HFFc6 (cell line): ENCODE measurements around the gene S1PR4. TPM values are rescaled to one million over a fixed set of nuclear protein-coding genes. Genes with fewer than 3 reads are reported as not detected.
"Not testable (repeated sequence)": the region's sequence is repeated elsewhere in the genome, so short reads cannot be mapped to it uniquely, and the experiment has no call there.

Experiments used
- DNase-seq: peaks from one replicate; pipeline ENCODE4 v3.0.0-alpha.2; 2018
- H3K27ac Mint-ChIP-seq: 2 replicates; pipeline ENCODE4 v1.8.0; 2020; ENCODE audit warnings: mild to moderate bottlenecking, mixed read lengths
- H3K27me3 Mint-ChIP-seq: 2 replicates; pipeline ENCODE4 v1.8.0; 2021; ENCODE audit warnings: mild to moderate bottlenecking, moderate library complexity, mixed read lengths; ENCODE audit not compliant: insufficient read depth
- H3K36me3 Mint-ChIP-seq: 2 replicates; pipeline ENCODE4 v1.8.0; 2021; ENCODE audit warnings: low read depth, mixed read lengths
- H3K4me1 Mint-ChIP-seq: 2 replicates; pipeline ENCODE4 v1.8.0; 2020; ENCODE audit warnings: low read depth, mixed read lengths
- H3K4me3 Mint-ChIP-seq: 2 replicates; pipeline ENCODE4 v1.8.0; 2020; ENCODE audit warnings: mild to moderate bottlenecking, moderate library complexity, mixed read lengths
- H3K9me3 Mint-ChIP-seq: 2 replicates; pipeline ENCODE4 v1.8.0; 2020; ENCODE audit warnings: mild to moderate bottlenecking, mixed read lengths
- CTCF ChIP-seq: fragments of 200-600 bp; sonication (generic); IDR thresholded peaks from 2 replicates; pipeline ENCODE4 v1.5.0; 2021; ENCODE audit warnings: antibody characterized with exemption, mild to moderate bottlenecking
- total RNA-seq, 6 experiments: library from RNA; stranded (reverse); fragmentation: NEBNext Ultra II Directional; extraction: Animal tissue kit (Norgen Biotek cat#: 25700); gene quantifications; 2 replicates in 1 of 6; 3 replicates in 5 of 6; pipeline ENCODE4 v1.2.3, GENCODE V29; 2021

Gene S1PR4
- total RNA-seq, 6 experiments from 2014 or later, result not detected

GRCh38 chr19:3188627-3189596 lies 10.3 kb downstream of the S1PR4 start:
- TF ChIP-seq CTCF, result no peak
- H3K36me3 Mint-ChIP-seq, result no peaks in the 10 kb centered on the region
- peaks cover 21% of the 10 kb centered on the region for H3K4me1 Mint-ChIP-seq
- no peaks in the 10 kb centered on the region for H3K9me3 Mint-ChIP-seq
- H3K27me3 Mint-ChIP-seq, result no peaks in the 10 kb centered on the region
- DNase-seq, result no peak
- no peak overlapping the region for H3K4me3 Mint-ChIP-seq
- H3K27ac Mint-ChIP-seq, result no peak overlapping the region

GRCh38 chr19:3189702-3190469 lies 11.3 kb downstream of the S1PR4 start:
- no peak overlapping the region for H3K4me3 Mint-ChIP-seq
- 0 out of 2 replicates have a peak, but pooled peaks cover 6% of the 10 kb centered on the region for H3K36me3 Mint-ChIP-seq
- H3K4me1 Mint-ChIP-seq, result peaks cover 15% of the 10 kb centered on the region
- H3K27ac Mint-ChIP-seq, result no peak overlapping the region
- TF ChIP-seq CTCF, result no peak
- H3K9me3 Mint-ChIP-seq, result no peaks in the 10 kb centered on the region
- no peaks in the 10 kb centered on the region for H3K27me3 Mint-ChIP-seq
- no peak for DNase-seq

- TF ChIP-seq CTCF, result no peak
- Mint-ChIP-seq H3K4me1 (peaks cover 12% of the 10 kb centered on the region), H3K36me3 (0 out of 2 replicates have a peak, but pooled peaks cover 6% of the 10 kb centered on the region), H3K4me3 (no peak overlapping the region), H3K9me3 (no peaks in the 10 kb centered on the region), H3K27me3 (no peaks in the 10 kb centered on the region), H3K27ac (no peak overlapping the region)
- no peak for DNase-seq
These were observed 11.9 kb downstream of the S1PR4 start for GRCh38 chr19:3190470-3190770.

GRCh38 chr19:3190921-3191805 lies 12.6 kb downstream of the S1PR4 start:
- Mint-ChIP-seq H3K4me1 (peaks cover 12% of the 10 kb centered on the region), H3K9me3 (no peaks in the 10 kb centered on the region), H3K36me3 (0 out of 2 replicates have a peak, but pooled peaks cover 6% of the 10 kb centered on the region), H3K27ac (no peak overlapping the region), H3K27me3 (no peaks in the 10 kb centered on the region), H3K4me3 (no peak overlapping the region)
- no peak for TF ChIP-seq CTCF
- DNase-seq, result no peak

GRCh38 chr19:3191806-3192104 lies 13.2 kb downstream of the S1PR4 start:
- H3K4me1 Mint-ChIP-seq, H3K4me3 Mint-ChIP-seq, H3K27me3 Mint-ChIP-seq, H3K27ac Mint-ChIP-seq, DNase-seq, H3K36me3 Mint-ChIP-seq, H3K9me3 Mint-ChIP-seq: not testable (repeated sequence)
